ENCODE results near the gene PLCL2. TPM values are rescaled to one million over a fixed set of nuclear protein-coding genes. Genes with fewer than 3 reads are reported as not detected.

PLCL2 gene
- total RNA-seq (25.2 TPM), polyA plus RNA-seq (ENCODE audit: insufficient read depth in 1 of 8, insufficient read length in 8 of 8, low replicate concordance in 1 of 8) (10 to 100 TPM in 7 of 8 donors, 1 to 10 TPM in 1; 8.5 to 14.5 (median 11.3) TPM)
- long read RNA-seq, donor 1, result 0 reads
- long read RNA-seq, donor 2, result 0 reads
- long read RNA-seq, donor 3, result 0 reads
- long read RNA-seq, donor 4, result 0 reads
- long read RNA-seq, donor 5, full-length matches to known transcripts, result 1 of 1 reads
- long read RNA-seq, donor 5, partial matches to known transcripts, result 0 of 1 reads
- long read RNA-seq, donor 5, other reads (novel, unspliced or antisense), result 0 of 1 reads
- long read RNA-seq, donor 6, partial matches to known transcripts, result 8 of 8 reads
- long read RNA-seq, donor 6, other reads (novel, unspliced or antisense), result 0 of 8 reads
- long read RNA-seq, donor 7, full-length matches to known transcripts, result 1 of 1 reads
- long read RNA-seq, donor 7, partial matches to known transcripts, result 0 of 1 reads
- long read RNA-seq, donor 7, other reads (novel, unspliced or antisense), result 0 of 1 reads
- long read RNA-seq, donor 8, result 0 reads
- long read RNA-seq, donor 9, result 0 reads
- long read RNA-seq, donor 10, full-length matches to known transcripts, result 1 of 1 reads
- long read RNA-seq, donor 10, partial matches to known transcripts, result 0 of 1 reads
- long read RNA-seq, donor 10, other reads (novel, unspliced or antisense), result 0 of 1 reads
- long read RNA-seq, donor 11, partial matches to known transcripts, result 6 of 6 reads
- long read RNA-seq, donor 11, other reads (novel, unspliced or antisense), result 0 of 6 reads

- WGBS (ENCODE audit: insufficient coverage), result under 1% methylated on average over 55 of the region's 87 CpGs
- H3K27me3 ChIP-seq (ENCODE audit: control insufficient read depth, insufficient read depth, low read length), result no peaks in the 10 kb centered on the region
- peak; percentile 77 for DNase-seq
- H3K9me3 ChIP-seq (replicated peaks; ENCODE audit: control insufficient read depth, low read depth, low read length), result no peaks in the 10 kb centered on the region
- peaks cover 13% of the 10 kb centered on the region for H3K4me1 ChIP-seq (ENCODE audit: control insufficient read depth, insufficient read depth, low read length)
- H3K27ac ChIP-seq (ENCODE audit: low read length), result peak within 1 kb of the TSS; percentile 74
- H3K4me3 ChIP-seq (ENCODE audit: low read length), result peak within 1 kb of the TSS; percentile 75
- H3K36me3 ChIP-seq (ENCODE audit: control insufficient read depth, insufficient read depth, low read length), result no peaks in the 10 kb centered on the region
These were observed at the start of gene PLCL2 for GRCh38 chr3:16884748-16885592. PLCL2 (plus strand) TSS chr3:16884955; CDS start chr3:16885040, 85 bp downstream.

GRCh38 chr3:16836505-16837237 lies 48.1 kb upstream of the PLCL2 start:
- no peaks in the 10 kb centered on the region for H3K36me3 ChIP-seq (ENCODE audit: control insufficient read depth, insufficient read depth, low read length)
- H3K27me3 ChIP-seq (ENCODE audit: control insufficient read depth, insufficient read depth, low read length), result no peaks in the 10 kb centered on the region
- peaks cover 15% of the 10 kb centered on the region for H3K4me1 ChIP-seq (ENCODE audit: control insufficient read depth, insufficient read depth, low read length)
- WGBS (ENCODE audit: insufficient coverage), result no CpG with 5 or more reads among the region's 4 CpGs
- DNase-seq, result no peak
- no peak overlapping the region for H3K27ac ChIP-seq (ENCODE audit: low read length)
- no peaks in the 10 kb centered on the region for H3K9me3 ChIP-seq (replicated peaks; ENCODE audit: control insufficient read depth, low read depth, low read length)
- no peak overlapping the region for H3K4me3 ChIP-seq (ENCODE audit: low read length)

- no CpG with 5 or more reads among the region's 7 CpGs for WGBS (ENCODE audit: insufficient coverage)
- DNase-seq, result peak; percentile 83
These were observed 47.2 kb upstream of the PLCL2 start for GRCh38 chr3:16837602-16838001.

GRCh38 chr3:16838561-16838960 lies 46.2 kb upstream of the PLCL2 start:
- WGBS (ENCODE audit: insufficient coverage), result 55% methylated on average over 1 of the region's 1 CpG
- peak; percentile 67 for DNase-seq
- H3K36me3 ChIP-seq (ENCODE audit: control insufficient read depth, insufficient read depth, low read length), result no peaks in the 10 kb centered on the region
- H3K27ac ChIP-seq (ENCODE audit: low read length), result peak overlapping the region; percentile 69
- peaks cover 22% of the 10 kb centered on the region for H3K4me1 ChIP-seq (ENCODE audit: control insufficient read depth, insufficient read depth, low read length)
- H3K9me3 ChIP-seq (replicated peaks; ENCODE audit: control insufficient read depth, low read depth, low read length), result no peaks in the 10 kb centered on the region
- H3K27me3 ChIP-seq (ENCODE audit: control insufficient read depth, insufficient read depth, low read length), result no peaks in the 10 kb centered on the region
- peak overlapping the region; percentile 31 for H3K4me3 ChIP-seq (ENCODE audit: low read length)

More at GRCh38 chr3:16837602-16838001, 47.2 kb upstream of the PLCL2 start:
- Histone ChIP-seq H3K4me3 (ENCODE audit: low read length) (peak overlapping the region; percentile 31), H3K9me3 (replicated peaks; ENCODE audit: control insufficient read depth, low read depth, low read length) (no peaks in the 10 kb centered on the region), H3K27ac (ENCODE audit: low read length) (peak overlapping the region; percentile 69), H3K4me1 (ENCODE audit: control insufficient read depth, insufficient read depth, low read length) (peaks cover 19% of the 10 kb centered on the region), H3K36me3 (ENCODE audit: control insufficient read depth, insufficient read depth, low read length) (no peaks in the 10 kb centered on the region), H3K27me3 (ENCODE audit: control insufficient read depth, insufficient read depth, low read length) (no peaks in the 10 kb centered on the region)

GRCh38 chr3:16839271-16840100 lies 45.3 kb upstream of the PLCL2 start:
- H3K36me3 ChIP-seq (ENCODE audit: control insufficient read depth, insufficient read depth, low read length), result no peaks in the 10 kb centered on the region
- H3K27ac ChIP-seq (ENCODE audit: low read length), result peak overlapping the region; percentile 9
- no peaks in the 10 kb centered on the region for H3K9me3 ChIP-seq (replicated peaks; ENCODE audit: control insufficient read depth, low read depth, low read length)
- H3K4me1 ChIP-seq (ENCODE audit: control insufficient read depth, insufficient read depth, low read length), result peaks cover 22% of the 10 kb centered on the region
- no peaks in the 10 kb centered on the region for H3K27me3 ChIP-seq (ENCODE audit: control insufficient read depth, insufficient read depth, low read length)
- H3K4me3 ChIP-seq (ENCODE audit: low read length), result peak overlapping the region; percentile 31
- 59% methylated on average over 4 of the region's 10 CpGs for WGBS (ENCODE audit: insufficient coverage)
- DNase-seq, result no peak

GRCh38 chr3:16840101-16840424 lies 44.7 kb upstream of the PLCL2 start:
- no peak overlapping the region for H3K27ac ChIP-seq (ENCODE audit: low read length)
- peaks cover 22% of the 10 kb centered on the region for H3K4me1 ChIP-seq (ENCODE audit: control insufficient read depth, insufficient read depth, low read length)
- H3K27me3 ChIP-seq (ENCODE audit: control insufficient read depth, insufficient read depth, low read length), result no peaks in the 10 kb centered on the region
- no peak overlapping the region for H3K4me3 ChIP-seq (ENCODE audit: low read length)
- DNase-seq, result no peak
- no peaks in the 10 kb centered on the region for H3K9me3 ChIP-seq (replicated peaks; ENCODE audit: control insufficient read depth, low read depth, low read length)
- no CpG with 5 or more reads among the region's 1 CpG for WGBS (ENCODE audit: insufficient coverage)
- no peaks in the 10 kb centered on the region for H3K36me3 ChIP-seq (ENCODE audit: control insufficient read depth, insufficient read depth, low read length)

- no peak overlapping the region for H3K4me3 ChIP-seq (ENCODE audit: low read length)
- no CpG with 5 or more reads among the region's 7 CpGs for WGBS (ENCODE audit: insufficient coverage)
- H3K36me3 ChIP-seq (ENCODE audit: control insufficient read depth, insufficient read depth, low read length), result no peaks in the 10 kb centered on the region
- H3K4me1 ChIP-seq (ENCODE audit: control insufficient read depth, insufficient read depth, low read length), result peaks cover 22% of the 10 kb centered on the region
- H3K27ac ChIP-seq (ENCODE audit: low read length), result no peak overlapping the region
- no peaks in the 10 kb centered on the region for H3K27me3 ChIP-seq (ENCODE audit: control insufficient read depth, insufficient read depth, low read length)
- no peaks in the 10 kb centered on the region for H3K9me3 ChIP-seq (replicated peaks; ENCODE audit: control insufficient read depth, low read depth, low read length)
- no peak for DNase-seq
These were observed 43.6 kb upstream of the PLCL2 start for GRCh38 chr3:16841041-16841753.

- Histone ChIP-seq H3K4me1 (ENCODE audit: control insufficient read depth, insufficient read depth, low read length) (peaks cover 22% of the 10 kb centered on the region), H3K36me3 (ENCODE audit: control insufficient read depth, insufficient read depth, low read length) (no peaks in the 10 kb centered on the region), H3K27me3 (ENCODE audit: control insufficient read depth, insufficient read depth, low read length) (no peaks in the 10 kb centered on the region), H3K27ac (ENCODE audit: low read length) (peak overlapping the region; percentile 35), H3K4me3 (ENCODE audit: low read length) (no peak overlapping the region), H3K9me3 (replicated peaks; ENCODE audit: control insufficient read depth, low read depth, low read length) (no peaks in the 10 kb centered on the region)
- DNase-seq, result peak; percentile 29
- 92% methylated on average over 1 of the region's 3 CpGs for WGBS (ENCODE audit: insufficient coverage)
These were observed 42.9 kb upstream of the PLCL2 start for GRCh38 chr3:16841904-16842271.

All from muscle of leg (tissue), 16 donors.